Ishikawa (cell line): Measurements from ENCODE around the gene CORT.

ENCODE experiments used
- CEBPB ChIP-seq: IDR thresholded peaks from 2 replicates; pipeline ENCODE4 v1.6.1; 2012
- CREB1 ChIP-seq: IDR thresholded peaks from 2 replicates; pipeline ENCODE4 v1.6.1; 2012; ENCODE audit warnings: low read depth
- EGR1 ChIP-seq: IDR thresholded peaks from 2 replicates; pipeline ENCODE4 v1.6.1; 2012
- EP300 ChIP-seq: IDR thresholded peaks from 2 replicates; pipeline ENCODE4 v1.6.1; 2012; ENCODE audit warnings: borderline replicate concordance
- FOXM1 ChIP-seq: IDR thresholded peaks from 2 replicates; pipeline ENCODE4 v1.6.1; 2012; ENCODE audit warnings: low read depth, borderline replicate concordance
- MAX ChIP-seq: IDR thresholded peaks from 2 replicates; pipeline ENCODE4 v1.6.1; 2012
- NFIC ChIP-seq: IDR thresholded peaks from 2 replicates; pipeline ENCODE4 v1.6.1; 2012
- RAD21 ChIP-seq: IDR thresholded peaks from 2 replicates; pipeline ENCODE4 v1.6.1; 2012; ENCODE audit warnings: low read depth
- REST ChIP-seq: IDR thresholded peaks from 2 replicates; pipeline ENCODE4 v1.6.1; 2012; ENCODE audit warnings: low read depth, mild to moderate bottlenecking
- TAF1 ChIP-seq: IDR thresholded peaks from 2 replicates; pipeline ENCODE4 v1.6.1; 2012; ENCODE audit warnings: low read depth, mild to moderate bottlenecking
- TCF12 ChIP-seq: IDR thresholded peaks from 2 replicates; pipeline ENCODE4 v1.6.1; 2012; ENCODE audit warnings: low read depth
- TEAD4 ChIP-seq: IDR thresholded peaks from 2 replicates; pipeline ENCODE4 v1.6.1; 2012
- USF1 ChIP-seq: IDR thresholded peaks from 2 replicates; pipeline ENCODE4 v1.6.1; 2012
- YY1 ChIP-seq: IDR thresholded peaks from 2 replicates; pipeline ENCODE4 v1.6.1; 2012; ENCODE audit warnings: low read depth
- ZBTB7A ChIP-seq: IDR thresholded peaks from 2 replicates; pipeline ENCODE4 v1.6.1; 2012; ENCODE audit warnings: low read depth

CORT gene

GRCh38 chr1:10449751-10450150 is at the start of gene CORT:
Gene CORT, plus strand, starts transcription at chr1:10450031. Its CDS starts 193 bp downstream, at chr1:10450224.
- TF ChIP-seq CEBPB: no peak
- no peak for TF ChIP-seq ZBTB7A
- TF ChIP-seq MAX: no peak
- TF ChIP-seq NFIC: no peak
- TF ChIP-seq TAF1: no peak
- TF ChIP-seq FOXM1: no peak
- no peak for TF ChIP-seq TCF12
- no peak for TF ChIP-seq USF1
- TF ChIP-seq RAD21: no peak
- no peak for TF ChIP-seq CREB1
- TF ChIP-seq REST: no peak
- no peak for TF ChIP-seq YY1
- TF ChIP-seq EP300: no peak
- no peak for TF ChIP-seq TEAD4
- no peak for TF ChIP-seq EGR1

- TF ChIP-seq TEAD4: no peak
- TF ChIP-seq MAX: no peak
Measured at GRCh38 chr1:10401281-10401680, 48.5 kb upstream of the CORT start.

- no peak for TF ChIP-seq ZBTB7A
Measured at GRCh38 chr1:10402729-10403274, 47.0 kb upstream of the CORT start.

- no peak for TF ChIP-seq FOXM1
- TF ChIP-seq CEBPB: no peak
- TF ChIP-seq NFIC: no peak
- TF ChIP-seq YY1: no peak
- TF ChIP-seq TCF12: no peak
- TF ChIP-seq EP300: no peak
Measured at GRCh38 chr1:10407201-10407600, 42.6 kb upstream of the CORT start.

GRCh38 chr1:10415211-10415930 is 34.5 kb upstream of the CORT start:
- TF ChIP-seq TEAD4 (no peak), FOXM1 (no peak), EP300 (no peak), USF1 (no peak), CEBPB (no peak), ZBTB7A (no peak), RAD21 (no peak), NFIC (no peak), CREB1 (no peak), TAF1 (no peak)

GRCh38 chr1:10419351-10419750 is 30.5 kb upstream of the CORT start:
- TF ChIP-seq EGR1: no peak
- no peak for TF ChIP-seq FOXM1
- no peak for TF ChIP-seq CREB1
- TF ChIP-seq CEBPB: no peak
- TF ChIP-seq USF1: no peak

GRCh38 chr1:10421637-10422036 is 28.2 kb upstream of the CORT start:
- TF ChIP-seq REST (no peak), CEBPB (no peak), CREB1 (no peak), TEAD4 (no peak), YY1 (no peak), ZBTB7A (no peak), EP300 (no peak), USF1 (no peak), TAF1 (no peak), FOXM1 (no peak), RAD21 (no peak), NFIC (no peak), TCF12 (no peak), MAX (no peak), EGR1 (no peak)
